ENCODE measurements around the gene PRM2. TPM values are rescaled to one million over a fixed set of nuclear protein-coding genes. Genes with fewer than 3 reads are reported as not detected.

PRM2 gene
- total and polyA plus RNA-seq, 2 experiments from 2014 or later, result not detected

GRCh38 chr16:11253995-11254912 lies 22.0 kb downstream of the PRM2 start:
- no peak for TF ChIP-seq ZNF331 (CRISPR knock-in tag; IDR thresholded peaks at IDR 0.05; ENCODE audit: low read depth)
- no peak for TF ChIP-seq EZH2 (IDR thresholded peaks at IDR 0.05; ENCODE audit: low read depth, unreplicated experiment)
- no peak for TF ChIP-seq ZNF114 (CRISPR knock-in tag; IDR thresholded peaks at IDR 0.05)
- TF ChIP-seq CREB1 (CRISPR knock-in tag; IDR thresholded peaks at IDR 0.05; ENCODE audit: low read depth), result no peak
- no peak for TF ChIP-seq EZH2phosphoT487 (IDR thresholded peaks at IDR 0.05; ENCODE audit: unreplicated experiment)
- no peak for TF ChIP-seq STAT1 (IDR thresholded peaks at IDR 0.05; ENCODE audit: unreplicated experiment)
- no peak for TF ChIP-seq CTCF (conservative IDR thresholded peaks at IDR 0.05; ENCODE audit: low read depth in 2 of 2)
- TF ChIP-seq ZNF462 (CRISPR knock-in tag; IDR thresholded peaks at IDR 0.05), result no peak
- no peak for TF ChIP-seq REST (IDR thresholded peaks at IDR 0.05; ENCODE audit: unreplicated experiment)
- no peak for TF ChIP-seq NANOG (IDR thresholded peaks at IDR 0.05; ENCODE audit: borderline replicate concordance)
- no peaks in the 10 kb centered on the region for H3K27me3 ChIP-seq (ENCODE audit: insufficient read depth)
- peak overlapping the region; percentile 89 for H3K4me3 ChIP-seq
- no peaks in the 10 kb centered on the region for H3K9me3 Mint-ChIP-seq
- peaks cover 53% of the 10 kb centered on the region for H3F3A ChIP-seq (replicated peaks; ENCODE audit: low read depth)
- peaks cover 32% of the 10 kb centered on the region for H3K4me1 ChIP-seq (ENCODE audit: insufficient read depth)
- no peak for DNase-seq (ENCODE audit: low spot score)
- no peak overlapping the region for H3K27ac Mint-ChIP-seq
- H3K9me2 ChIP-seq (ENCODE audit: insufficient read depth), result no peaks in the 10 kb centered on the region
- H3K4me2 ChIP-seq, result peak overlapping the region; percentile 96
- ATAC-seq, result no peak
- peaks cover 27% of the 10 kb centered on the region for H3K36me3 Mint-ChIP-seq (ENCODE audit: low read depth)
- peaks cover 21% of the 10 kb centered on the region for H3K36me3 ChIP-seq (ENCODE audit: insufficient read depth)
- peaks cover 33% of the 10 kb centered on the region for H3K79me2 ChIP-seq (replicated peaks; ENCODE audit: insufficient read depth)
- H4K20me1 ChIP-seq (replicated peaks; ENCODE audit: insufficient read depth), result peaks cover 21% of the 10 kb centered on the region
- H3K4me3 Mint-ChIP-seq, result peak overlapping the region; percentile 80
- H3K4me1 Mint-ChIP-seq, result peaks cover 35% of the 10 kb centered on the region
- H2AFZ ChIP-seq, result no peak overlapping the region
- H3K27ac ChIP-seq (ENCODE audit: low read depth), result peak overlapping the region; percentile 74
- H3K27me3 Mint-ChIP-seq (ENCODE audit: insufficient read depth, low read depth, poor library complexity), result peaks cover 22% of the 10 kb centered on the region
